OCI-LY7 (cell line): ENCODE measurements around the gene RAB6B. TPM values are rescaled to one million over a fixed set of nuclear protein-coding genes. Genes with fewer than 3 reads are reported as not detected.
A peak's percentile ranks its signal among the peaks of the same experiment; 100 is the strongest.

Experiments used
- BruUV-seq: library from RNA; stranded (reverse); fragments of 400-500 nt; replicated peaks from 2 replicates; lab custom pipeline; 2021; lab: Mats Ljungman, UMichigan
- CTCF ChIA-PET: fragments of 300-600 bp; sonication (Branson Sonifier 250); formaldehyde crosslinking; loops from one replicate; lab custom pipeline; 2022; ENCODE audit warnings: antibody characterized with exemption; ENCODE audit not compliant: unreplicated experiment; lab: Charles Lee
- POLR2A ChIA-PET: fragments of 300-600 bp; sonication (Branson Sonifier 250); formaldehyde crosslinking; loops from one replicate; lab custom pipeline; 2022; ENCODE audit warnings: antibody characterized with exemption; lab: Charles Lee
- DNase-seq: peaks from one replicate; pipeline ENCODE4 v3.0.0-alpha.2; 2015; ENCODE audit warnings: low spot score
- H2AFZ ChIP-seq: fragments of 200-600 bp; sonication (generic), shearing (Covaris generic); 2 replicates; pipeline ENCODE4 v1.6.1; 2014; ENCODE audit warnings: mild to moderate bottlenecking, antibody characterized with exemption, low read length, moderate library complexity
- H3K27ac ChIP-seq: fragments of 200-600 bp; sonication (generic); 2 replicates; pipeline ENCODE4 v1.5.1; 2014; ENCODE audit warnings: mixed run types, low read depth, mild to moderate bottlenecking, moderate library complexity, low read length, inconsistent platforms; ENCODE audit not compliant: poor library complexity, severe bottlenecking
- H3K36me3 ChIP-seq: fragments of 200-600 bp; sonication (generic); 2 replicates; pipeline ENCODE4 v1.6.1; 2014; ENCODE audit warnings: mild to moderate bottlenecking, antibody characterized with exemption, low read length, moderate library complexity, mixed read lengths; ENCODE audit not compliant: insufficient read depth
- H3K4me1 ChIP-seq: fragments of 200-600 bp; sonication (generic); 2 replicates; pipeline ENCODE4 v1.5.1; 2014; ENCODE audit warnings: mild to moderate bottlenecking, low read length; ENCODE audit not compliant: insufficient read depth, poor library complexity, severe bottlenecking
- H3K4me2 ChIP-seq: fragments of 200-600 bp; sonication (generic); 2 replicates; pipeline ENCODE4 v1.6.1; 2014; ENCODE audit warnings: mild to moderate bottlenecking, low read length
- H3K4me3 ChIP-seq: fragments of 200-600 bp; sonication (generic); 2 replicates; pipeline ENCODE4 v1.5.1; 2014; ENCODE audit warnings: mild to moderate bottlenecking, low read depth, low read length; ENCODE audit not compliant: poor library complexity, severe bottlenecking
- H3K79me2 ChIP-seq: fragments of 200-600 bp; sonication (generic); 2 replicates; pipeline ENCODE4 v1.6.1; 2016; ENCODE audit warnings: low read depth, mild to moderate bottlenecking, low read length, moderate library complexity, mixed read lengths; ENCODE audit not compliant: insufficient read depth
- H3K9me2 ChIP-seq: fragments of 200-600 bp; sonication (generic); 2 replicates; pipeline ENCODE4 v1.6.1; 2016; ENCODE audit warnings: mild to moderate bottlenecking, low read length, mixed read lengths; ENCODE audit not compliant: insufficient read depth
- H3K9me3 ChIP-seq: fragments of 200-600 bp; sonication (generic); 2 replicates; pipeline ENCODE4 v1.6.1; 2014; ENCODE audit warnings: mild to moderate bottlenecking, mixed run types, low read length, mixed read lengths
- H4K20me1 ChIP-seq: fragments of 200-600 bp; sonication (generic); 2 replicates; pipeline ENCODE4 v1.6.1; 2014; ENCODE audit warnings: mild to moderate bottlenecking, antibody characterized with exemption, low read length, moderate library complexity, mixed read lengths; ENCODE audit not compliant: insufficient read depth
- CTCF ChIP-seq: fragments of 200-600 bp; sonication (generic); conservative IDR thresholded peaks from 2 replicates; pipeline ENCODE4 v1.5.1; 2014; ENCODE audit warnings: mild to moderate bottlenecking, antibody characterized with exemption, low read length, moderate library complexity, mixed read lengths
- EZH2phosphoT487 ChIP-seq: fragments of 200-600 bp; sonication (generic); IDR thresholded peaks from 2 replicates; pipeline ENCODE4 v1.6.1; 2018; ENCODE audit warnings: low read depth, borderline replicate concordance, mild to moderate bottlenecking, mixed run types, antibody characterized with exemption, low read length, moderate library complexity, mixed read lengths
- intact Hi-C: fragments of 100-400 bp; cut with micrococcal nuclease; formaldehyde crosslinking; loops from one replicate; pipeline ENCODE4 v1.10.0; 2022; ENCODE audit not compliant: unreplicated experiment
- total RNA-seq, 2 experiments: library from RNA; depleted of rRNA in 1 of 2; stranded (reverse); fragments of >200 nt in 1 of 2; shearing (Covaris generic) in 1 of 2; gene quantifications; 2 replicates each; pipeline ENCODE4 v1.2.3, GENCODE V29; 2014 to 2022

RAB6B gene
- total RNA-seq, 2 experiments from 2014 or later = not detected

GRCh38 chr3:133926736-133927539, 31.3 kb upstream of the RAB6B start:
- Histone ChIP-seq H3K27ac (no peak overlapping the region), H3K36me3 (no peaks in the 10 kb centered on the region), H3K4me3 (no peak overlapping the region), H3K4me1 (no peaks in the 10 kb centered on the region), H3K4me2 (peak overlapping the region; percentile 27; the same call in 1 of the 2 replicates), H3K9me3 (no peaks in the 10 kb centered on the region), H4K20me1 (no peaks in the 10 kb centered on the region), H3K9me2 (no peaks in the 10 kb centered on the region), H2AFZ (no peak overlapping the region), H3K79me2 (no peaks in the 10 kb centered on the region)
- TF ChIP-seq CTCF (no peak), EZH2phosphoT487 (no peak)
- intact Hi-C loops = loop anchor here (10.0 kb wide), 2 partner anchors 262 to 1192 kb away; partner anchors contain the start of gene TOPBP1
- ChIA-PET POLR2A (no interaction called here), CTCF (interaction anchor here (0.6 kb wide), 1 partner anchor 636 kb away, joined by 3 read pairs; no protein-coding TSS in a partner anchor)
- DNase-seq = no peak
- BruUV-seq = no TSS peak

GRCh38 chr3:133925960-133926735, 30.5 kb upstream of the RAB6B start:
- no peaks in the 10 kb centered on the region for H3K9me3 ChIP-seq
- H3K4me3 ChIP-seq = no peak overlapping the region
- intact Hi-C loops = loop anchor here (10.0 kb wide), 2 partner anchors 261 to 1191 kb away; partner anchors contain the start of gene TOPBP1
- BruUV-seq = no TSS peak
- no peak overlapping the region for H2AFZ ChIP-seq
- H3K79me2 ChIP-seq = no peaks in the 10 kb centered on the region
- H3K27ac ChIP-seq = no peak overlapping the region
- no peak for TF ChIP-seq CTCF
- no peak for TF ChIP-seq EZH2phosphoT487
- ChIA-PET POLR2A (no interaction called here), CTCF (interaction anchor here (0.6 kb wide), 1 partner anchor 636 kb away, joined by 3 read pairs; no protein-coding TSS in a partner anchor)
- no peaks in the 10 kb centered on the region for H3K4me1 ChIP-seq
- DNase-seq = no peak
- H3K36me3 ChIP-seq = no peaks in the 10 kb centered on the region
- no peaks in the 10 kb centered on the region for H3K9me2 ChIP-seq
- H3K4me2 ChIP-seq = no peak overlapping the region
- H4K20me1 ChIP-seq = no peaks in the 10 kb centered on the region
